Activated T-cell treated with anti-CD3 and anti-CD28 coated beads, Interleukin-2, amount 50 U/mL, for 24 hours (primary cell): ENCODE results near the gene CHST9.
"Not testable (repeated sequence)": the region's sequence is repeated elsewhere in the genome, so short reads cannot be mapped to it uniquely, and the experiment has no call there.

Experiments used
- DNase-seq: peaks from one replicate; pipeline ENCODE4 v3.0.0-alpha.2; 2020
- H3K27ac Mint-ChIP-seq: 2 replicates; pipeline ENCODE4 v1.8.0; 2020; ENCODE audit warnings: mild to moderate bottlenecking, mixed read lengths
- H3K27me3 Mint-ChIP-seq: 2 replicates; pipeline ENCODE4 v1.8.0; 2020; ENCODE audit warnings: mixed read lengths
- H3K36me3 Mint-ChIP-seq: 2 replicates; pipeline ENCODE4 v1.8.0; 2020; ENCODE audit warnings: low read depth, mixed read lengths
- H3K4me1 Mint-ChIP-seq: 2 replicates; pipeline ENCODE4 v1.8.0; 2020; ENCODE audit warnings: low read depth, mixed read lengths
- H3K4me3 Mint-ChIP-seq: 2 replicates; pipeline ENCODE4 v1.8.0; 2020; ENCODE audit warnings: mild to moderate bottlenecking, moderate library complexity, mixed read lengths
- H3K9me3 Mint-ChIP-seq: 2 replicates; pipeline ENCODE4 v1.8.0; 2020; ENCODE audit warnings: mixed read lengths

The CHST9 gene

DNA sequence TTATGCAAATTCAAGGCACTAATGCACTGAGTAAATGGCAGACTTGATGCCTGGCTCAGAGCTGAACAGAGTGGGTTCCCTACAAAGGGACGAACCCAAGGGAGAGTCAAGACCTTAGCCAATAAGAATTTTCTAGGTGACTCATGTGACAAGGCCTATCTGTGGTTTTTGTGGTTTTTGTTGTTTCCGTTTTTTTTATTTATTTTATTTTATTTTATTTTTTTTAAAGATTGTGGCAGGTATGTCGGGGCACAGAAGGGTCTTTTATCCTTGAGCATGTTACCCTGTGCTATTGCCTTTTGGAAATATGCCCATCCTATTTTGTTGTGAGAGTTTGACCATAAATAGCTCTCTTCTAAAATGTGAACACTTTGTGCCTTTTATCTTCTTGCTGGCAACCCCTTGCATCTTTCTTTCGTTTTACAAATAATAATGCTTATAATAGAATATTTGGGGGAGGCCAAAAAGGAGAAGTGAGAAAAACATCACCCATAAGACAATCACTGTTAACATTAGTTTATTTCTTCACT lies 206.2 kb downstream of the CHST9 start:
- DNase-seq, result no peak
- no peaks in the 10 kb centered on the region for H3K4me1 Mint-ChIP-seq
- no peak overlapping the region for H3K27ac Mint-ChIP-seq
- H3K4me3 Mint-ChIP-seq, result no peak overlapping the region
- H3K36me3 Mint-ChIP-seq, result no peaks in the 10 kb centered on the region
- no peaks in the 10 kb centered on the region for H3K27me3 Mint-ChIP-seq
- peaks cover 1% of the 10 kb centered on the region for H3K9me3 Mint-ChIP-seq

- no peaks in the 10 kb centered on the region for H3K27me3 Mint-ChIP-seq
- H3K4me3 Mint-ChIP-seq, result no peak overlapping the region
- H3K36me3 Mint-ChIP-seq, result no peaks in the 10 kb centered on the region
- no peaks in the 10 kb centered on the region for H3K4me1 Mint-ChIP-seq
- DNase-seq, result no peak
- H3K27ac Mint-ChIP-seq, result no peak overlapping the region
- peaks cover 3% of the 10 kb centered on the region for H3K9me3 Mint-ChIP-seq
Measured at GRCh38 chr18:26977781-26978180, 207.3 kb downstream of the CHST9 start.

DNA sequence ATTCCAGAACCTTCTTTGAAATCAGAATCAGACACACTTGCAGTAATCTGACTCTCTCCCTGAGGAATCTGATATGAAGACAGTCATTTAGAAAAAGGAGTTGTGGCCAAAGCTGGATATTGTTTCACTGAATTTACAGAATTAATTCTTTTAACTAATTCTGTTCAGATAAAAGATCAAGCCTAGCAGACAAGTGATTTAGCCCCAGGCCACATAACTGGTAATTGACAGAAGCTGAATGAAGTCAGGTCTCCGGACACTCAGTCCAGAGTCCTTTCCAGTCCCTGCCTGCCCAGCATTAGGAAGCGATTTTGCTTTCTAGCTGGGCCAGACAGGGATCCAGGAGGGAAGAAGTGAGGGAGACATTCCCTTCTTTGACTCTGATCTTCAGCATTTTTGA lies 208.9 kb downstream of the CHST9 start:
- Mint-ChIP-seq H3K36me3 (no peaks in the 10 kb centered on the region), H3K4me1 (no peaks in the 10 kb centered on the region)

GRCh38 chr18:26972549-26972948 lies 212.6 kb downstream of the CHST9 start:
- H3K4me1 Mint-ChIP-seq, H3K27me3 Mint-ChIP-seq, H3K27ac Mint-ChIP-seq, H3K36me3 Mint-ChIP-seq, H3K4me3 Mint-ChIP-seq, DNase-seq, H3K9me3 Mint-ChIP-seq: not testable (repeated sequence)

More for the DNA sequence above, 208.9 kb downstream of the CHST9 start:
- Mint-ChIP-seq H3K27ac (no peak overlapping the region), H3K4me3 (no peak overlapping the region), H3K9me3 (peaks cover 9% of the 10 kb centered on the region), H3K27me3 (no peaks in the 10 kb centered on the region)
- no peak for DNase-seq

GRCh38 chr18:26971409-26971808 lies 213.7 kb downstream of the CHST9 start:
- H3K27ac Mint-ChIP-seq, result no peak overlapping the region
- H3K27me3 Mint-ChIP-seq, result no peaks in the 10 kb centered on the region
- no peaks in the 10 kb centered on the region for H3K4me1 Mint-ChIP-seq
- no peak overlapping the region for H3K4me3 Mint-ChIP-seq
- peaks cover 9% of the 10 kb centered on the region for H3K9me3 Mint-ChIP-seq
- no peaks in the 10 kb centered on the region for H3K36me3 Mint-ChIP-seq
- DNase-seq, result no peak

- H3K27ac Mint-ChIP-seq, result no peak overlapping the region
- DNase-seq, result no peak
- H3K36me3 Mint-ChIP-seq, result no peaks in the 10 kb centered on the region
- no peak overlapping the region for H3K4me3 Mint-ChIP-seq
- no peaks in the 10 kb centered on the region for H3K27me3 Mint-ChIP-seq
- peaks cover 9% of the 10 kb centered on the region for H3K9me3 Mint-ChIP-seq
- H3K4me1 Mint-ChIP-seq, result no peaks in the 10 kb centered on the region
Measured at GRCh38 chr18:26970637-26971036, 214.5 kb downstream of the CHST9 start.

GRCh38 chr18:26965206-26965605 lies 219.9 kb downstream of the CHST9 start:
- H3K9me3 Mint-ChIP-seq, result no peaks in the 10 kb centered on the region

GRCh38 chr18:26963292-26963691 lies 221.8 kb downstream of the CHST9 start:
- Mint-ChIP-seq H3K27me3 (no peaks in the 10 kb centered on the region), H3K4me1 (no peaks in the 10 kb centered on the region), H3K4me3 (no peak overlapping the region), H3K9me3 (no peaks in the 10 kb centered on the region), H3K36me3 (no peaks in the 10 kb centered on the region), H3K27ac (no peak overlapping the region)
- no peak for DNase-seq

More at GRCh38 chr18:26965206-26965605, 219.9 kb downstream of the CHST9 start:
- no peaks in the 10 kb centered on the region for H3K4me1 Mint-ChIP-seq
- H3K4me3 Mint-ChIP-seq, result no peak overlapping the region
- H3K36me3 Mint-ChIP-seq, result no peaks in the 10 kb centered on the region
- no peak overlapping the region for H3K27ac Mint-ChIP-seq
- no peak for DNase-seq
- no peaks in the 10 kb centered on the region for H3K27me3 Mint-ChIP-seq

DNA sequence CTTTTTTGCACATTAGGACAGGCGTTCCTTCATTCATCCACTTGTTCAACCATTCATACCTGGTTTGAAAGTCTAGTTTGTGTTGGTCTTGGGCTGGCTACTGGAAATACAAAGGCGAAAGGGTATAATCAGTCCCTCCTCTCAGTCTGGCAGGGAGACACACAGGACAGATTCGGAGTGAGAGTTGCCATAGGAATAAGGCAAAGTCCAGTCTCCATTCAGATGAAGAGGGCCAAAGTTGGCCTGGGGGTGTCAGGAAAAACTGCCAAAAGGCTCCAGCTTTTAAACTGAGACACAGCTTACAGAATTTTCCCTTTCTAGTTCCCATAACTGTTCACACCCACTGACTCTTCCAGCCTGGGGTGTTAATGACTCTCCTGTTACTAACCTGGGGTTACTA lies 223.3 kb downstream of the CHST9 start:
- no peak overlapping the region for H3K27ac Mint-ChIP-seq
- no peaks in the 10 kb centered on the region for H3K27me3 Mint-ChIP-seq
- no peaks in the 10 kb centered on the region for H3K9me3 Mint-ChIP-seq

GRCh38 chr18:26960911-26961310 lies 224.2 kb downstream of the CHST9 start:
- Mint-ChIP-seq H3K36me3 (no peaks in the 10 kb centered on the region), H3K4me3 (no peak overlapping the region), H3K4me1 (no peaks in the 10 kb centered on the region), H3K27ac (no peak overlapping the region), H3K27me3 (no peaks in the 10 kb centered on the region), H3K9me3 (no peaks in the 10 kb centered on the region)
- no peak for DNase-seq

More for the DNA sequence above, 223.3 kb downstream of the CHST9 start:
- DNase-seq, result no peak
- no peaks in the 10 kb centered on the region for H3K4me1 Mint-ChIP-seq
- no peak overlapping the region for H3K4me3 Mint-ChIP-seq
- no peaks in the 10 kb centered on the region for H3K36me3 Mint-ChIP-seq

DNA sequence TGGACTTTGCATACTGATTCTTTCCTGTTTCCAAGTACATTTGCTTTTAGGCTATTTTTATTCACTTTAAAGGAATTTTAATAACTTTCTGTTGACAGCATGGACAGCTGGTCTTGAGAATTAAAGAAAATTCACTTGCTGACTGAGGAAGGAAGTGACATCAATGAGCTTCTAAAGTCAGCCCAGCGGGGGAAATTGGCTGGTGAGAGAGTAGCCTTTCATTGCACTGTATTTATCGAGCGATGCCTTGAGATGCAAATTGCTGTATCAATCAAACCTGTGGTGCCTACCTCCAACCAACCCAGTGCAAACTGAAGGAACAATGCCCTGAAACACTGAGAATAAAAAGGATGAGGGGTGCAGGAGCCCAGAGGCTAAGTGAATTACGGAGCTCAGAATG lies 228.2 kb downstream of the CHST9 start:
- no peaks in the 10 kb centered on the region for H3K27me3 Mint-ChIP-seq
- no peak for DNase-seq
- H3K27ac Mint-ChIP-seq, result no peak overlapping the region
- H3K4me3 Mint-ChIP-seq, result no peak overlapping the region
- H3K9me3 Mint-ChIP-seq, result no peaks in the 10 kb centered on the region
- H3K36me3 Mint-ChIP-seq, result no peaks in the 10 kb centered on the region
- H3K4me1 Mint-ChIP-seq, result no peaks in the 10 kb centered on the region

- Mint-ChIP-seq H3K36me3 (no peaks in the 10 kb centered on the region), H3K27me3 (no peaks in the 10 kb centered on the region), H3K27ac (no peak overlapping the region), H3K4me1 (no peaks in the 10 kb centered on the region), H3K4me3 (no peak overlapping the region), H3K9me3 (peaks cover 2% of the 10 kb centered on the region)
- DNase-seq, result no peak
Measured at GRCh38 chr18:26948703-26949102, 236.4 kb downstream of the CHST9 start.

DNA sequence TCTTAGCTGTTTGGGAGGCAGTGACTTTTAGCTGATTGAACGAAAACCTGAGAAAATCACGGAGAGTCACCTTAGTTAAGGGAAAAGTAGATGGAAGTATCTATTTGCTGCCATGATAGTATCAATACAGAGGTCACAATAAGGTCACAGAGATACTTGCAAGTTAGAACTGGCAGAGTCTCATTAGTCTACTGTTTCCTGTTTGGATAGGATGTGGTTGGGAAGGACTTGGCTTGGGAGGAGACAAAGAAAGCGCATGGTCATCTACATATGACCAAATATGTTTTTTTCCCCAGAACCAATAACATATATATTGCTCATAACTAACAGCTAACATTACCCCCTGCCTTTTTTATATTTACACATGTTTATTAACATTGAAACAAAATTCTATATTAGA lies 241.2 kb downstream of the CHST9 start:
- H3K4me1 Mint-ChIP-seq, result no peaks in the 10 kb centered on the region
- no peaks in the 10 kb centered on the region for H3K36me3 Mint-ChIP-seq
- no peak overlapping the region for H3K27ac Mint-ChIP-seq
- no peak for DNase-seq
- H3K27me3 Mint-ChIP-seq, result no peaks in the 10 kb centered on the region
- H3K4me3 Mint-ChIP-seq, result no peak overlapping the region
- H3K9me3 Mint-ChIP-seq, result peaks cover 5% of the 10 kb centered on the region

GRCh38 chr18:26941584-26941983 lies 243.5 kb downstream of the CHST9 start:
- no peaks in the 10 kb centered on the region for H3K27me3 Mint-ChIP-seq
- no peaks in the 10 kb centered on the region for H3K36me3 Mint-ChIP-seq
- H3K4me1 Mint-ChIP-seq, result no peaks in the 10 kb centered on the region
- H3K4me3 Mint-ChIP-seq, result no peak overlapping the region
- no peak overlapping the region for H3K27ac Mint-ChIP-seq
- H3K9me3 Mint-ChIP-seq, result peaks cover 5% of the 10 kb centered on the region
- no peak for DNase-seq

GRCh38 chr18:26940744-26941398 lies 244.2 kb downstream of the CHST9 start:
- Mint-ChIP-seq H3K9me3 (peaks cover 5% of the 10 kb centered on the region), H3K27ac (no peak overlapping the region), H3K4me3 (no peak overlapping the region), H3K36me3 (no peaks in the 10 kb centered on the region), H3K4me1 (no peaks in the 10 kb centered on the region), H3K27me3 (no peaks in the 10 kb centered on the region)
- no peak for DNase-seq

DNA sequence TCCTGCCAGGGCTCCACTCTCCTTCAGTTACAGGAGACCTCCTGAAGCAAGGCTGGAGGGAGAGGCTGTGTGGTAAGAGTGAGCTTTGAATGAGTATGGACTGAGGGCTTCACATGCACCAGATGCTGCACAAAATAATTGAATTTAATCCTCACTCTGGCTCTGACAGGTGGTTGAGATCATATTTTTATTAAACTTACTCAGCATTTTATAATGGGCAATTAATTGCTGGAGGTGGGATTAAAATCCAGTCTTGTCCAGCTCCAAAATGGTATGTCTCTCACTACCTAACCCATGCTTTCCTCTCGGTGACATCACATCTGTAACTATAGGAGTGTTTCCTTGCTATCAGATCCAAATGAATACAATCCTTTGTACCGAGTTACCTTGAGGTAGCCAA lies 253.4 kb downstream of the CHST9 start:
- Mint-ChIP-seq H3K4me3 (no peak overlapping the region), H3K9me3 (peaks cover 2% of the 10 kb centered on the region), H3K27me3 (no peaks in the 10 kb centered on the region), H3K36me3 (no peaks in the 10 kb centered on the region), H3K27ac (no peak overlapping the region), H3K4me1 (no peaks in the 10 kb centered on the region)
- no peak for DNase-seq
